NB4 (cell line): ENCODE data around the gene ROBO4.

Experiments used
- DNase-seq: peaks from one replicate; pipeline ENCODE4 v3.0.0; 2010; ENCODE audit warnings: low read depth
- H3K4me3 ChIP-seq: one replicate; pipeline ENCODE4 v1.5.1; 2011; ENCODE audit warnings: mild to moderate bottlenecking, low read depth, low read length, moderate library complexity
- CTCF ChIP-seq: IDR thresholded peaks from one replicate; pipeline ENCODE4 v1.5.1; 2012; ENCODE audit warnings: low read depth, low read length
- MAX ChIP-seq: IDR thresholded peaks from 2 replicates; pipeline ENCODE4 v1.6.1; 2011; ENCODE audit warnings: low read depth, low read length
- MYC ChIP-seq: IDR thresholded peaks from 2 replicates; pipeline ENCODE4 v1.6.1; 2011; ENCODE audit warnings: low read depth, low read length
- POLR2A ChIP-seq: IDR thresholded peaks from 2 replicates; pipeline ENCODE4 v1.6.1; 2011; ENCODE audit warnings: mild to moderate bottlenecking; ENCODE audit not compliant: insufficient read length; ENCODE audit errors: extremely low read depth

Gene ROBO4

GRCh38 chr11:124875401-124875800, 22.3 kb downstream of the ROBO4 start:
- TF ChIP-seq MYC (no peak), MAX (no peak), POLR2A (no peak), CTCF (no peak)
- H3K4me3 ChIP-seq: no peak overlapping the region
- no peak for DNase-seq

GRCh38 chr11:124874571-124875255, 23.0 kb downstream of the ROBO4 start:
- TF ChIP-seq MAX (no peak), CTCF (no peak), MYC (no peak), POLR2A (no peak)
- no peak for DNase-seq
- no peak overlapping the region for H3K4me3 ChIP-seq

GRCh38 chr11:124873951-124874350, 23.7 kb downstream of the ROBO4 start:
- TF ChIP-seq CTCF: no peak
- no peak for TF ChIP-seq MAX
- TF ChIP-seq MYC: no peak
- TF ChIP-seq POLR2A: no peak
- H3K4me3 ChIP-seq: no peak overlapping the region
- DNase-seq: no peak

GRCh38 chr11:124872741-124873140, 24.9 kb downstream of the ROBO4 start:
- DNase-seq: no peak
- H3K4me3 ChIP-seq: no peak overlapping the region
- TF ChIP-seq MAX: no peak
- no peak for TF ChIP-seq POLR2A
- no peak for TF ChIP-seq CTCF
- TF ChIP-seq MYC: no peak

GRCh38 chr11:124872280-124872679, 25.4 kb downstream of the ROBO4 start:
- TF ChIP-seq MAX: no peak
- TF ChIP-seq CTCF: no peak
- no peak for TF ChIP-seq POLR2A
- no peak for TF ChIP-seq MYC
- no peak for DNase-seq
- no peak overlapping the region for H3K4me3 ChIP-seq
